ENCODE data around the gene CAND2. TPM values are rescaled to one million over a fixed set of nuclear protein-coding genes. Genes with fewer than 3 reads are reported as not detected.

The CAND2 gene
- total RNA-seq, 1 donor from 2014 or later: 15.5 TPM

DNA sequence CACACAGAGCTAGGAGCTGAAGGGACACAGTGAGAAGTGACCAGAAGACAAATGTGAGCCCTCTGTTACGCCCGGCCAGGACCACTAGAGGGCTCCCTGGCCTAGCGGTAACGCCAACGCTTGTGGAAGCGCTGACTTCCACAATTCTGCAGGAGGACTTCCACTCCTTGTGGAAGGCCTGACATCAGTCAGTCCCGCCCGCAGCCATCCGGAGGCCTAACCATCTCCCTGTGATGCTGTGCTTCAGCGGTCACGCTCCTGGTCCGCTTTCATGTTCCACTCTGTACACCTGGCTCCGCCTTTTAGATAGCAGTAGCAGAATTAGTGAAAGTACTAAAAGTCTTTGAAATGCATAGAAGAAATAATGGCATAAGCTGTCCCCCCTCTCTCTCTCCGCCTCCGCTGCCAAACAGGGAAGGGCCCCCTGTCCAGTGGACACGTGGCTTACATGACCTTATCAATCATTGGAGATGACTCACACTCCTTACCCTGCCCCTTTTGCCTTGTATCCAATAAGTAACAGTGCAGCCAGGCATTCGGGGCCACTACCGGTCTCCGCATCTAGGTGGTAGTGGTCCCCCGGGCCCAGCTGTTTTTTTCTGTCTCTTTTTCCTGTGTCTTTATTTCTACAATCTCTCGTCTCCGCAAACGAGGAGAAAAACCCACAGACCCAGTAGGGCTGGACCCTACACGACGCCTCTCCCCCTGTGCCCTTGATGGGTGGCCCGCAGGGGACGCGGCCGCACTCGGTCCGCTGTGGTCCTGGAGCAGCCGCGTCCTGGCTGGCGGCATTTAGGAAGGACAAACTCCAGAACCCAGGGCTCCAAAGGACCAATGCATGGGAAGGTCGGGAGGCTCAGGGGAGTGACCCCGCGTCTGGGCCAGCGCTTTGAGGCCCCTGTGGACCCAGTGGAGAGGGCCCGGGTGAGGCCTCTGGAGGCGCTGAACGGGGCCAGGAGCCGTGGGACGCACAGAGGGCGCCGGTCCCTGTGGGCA is 71.9 kb downstream of the CAND2 start:
- peak overlapping the region; percentile 73 for H3K27ac Mint-ChIP-seq (ENCODE audit: unreplicated experiment)
- H3K4me1 Mint-ChIP-seq: peaks cover 13% of the 10 kb centered on the region
- no peaks in the 10 kb centered on the region for H3K9me3 Mint-ChIP-seq
- H3K27me3 Mint-ChIP-seq (ENCODE audit: low read depth): peaks cover 9% of the 10 kb centered on the region
- DNase-seq (ENCODE audit: low read depth, low spot score): peak; percentile 84
- H3K4me3 Mint-ChIP-seq: peak overlapping the region; percentile 80
- H3K36me3 Mint-ChIP-seq (ENCODE audit: low read depth): peaks cover 2% of the 10 kb centered on the region
- TF ChIP-seq CTCF (conservative IDR thresholded peaks at IDR 0.05): peak; percentile 93

- Mint-ChIP-seq H3K27me3 (ENCODE audit: low read depth) (peaks cover 9% of the 10 kb centered on the region), H3K27ac (ENCODE audit: unreplicated experiment) (no peak overlapping the region), H3K4me3 (no peak overlapping the region), H3K36me3 (ENCODE audit: low read depth) (peaks cover 2% of the 10 kb centered on the region), H3K9me3 (no peaks in the 10 kb centered on the region), H3K4me1 (peaks cover 13% of the 10 kb centered on the region)
- peak; percentile 76 for DNase-seq (ENCODE audit: low read depth, low spot score)
- no peak for TF ChIP-seq CTCF (conservative IDR thresholded peaks at IDR 0.05)
Measured at GRCh38 chr3:12869035-12869621, 72.6 kb downstream of the CAND2 start.

- no peaks in the 10 kb centered on the region for H3K9me3 Mint-ChIP-seq
- H3K4me3 Mint-ChIP-seq: no peak overlapping the region
- H3K36me3 Mint-ChIP-seq (ENCODE audit: low read depth): no peaks in the 10 kb centered on the region
- H3K4me1 Mint-ChIP-seq: peaks cover 22% of the 10 kb centered on the region
- no peak for TF ChIP-seq CTCF (conservative IDR thresholded peaks at IDR 0.05)
- peaks cover 7% of the 10 kb centered on the region for H3K27me3 Mint-ChIP-seq (ENCODE audit: low read depth)
- DNase-seq (ENCODE audit: low read depth, low spot score): no peak
- H3K27ac Mint-ChIP-seq (ENCODE audit: unreplicated experiment): no peak overlapping the region
Measured at GRCh38 chr3:12870942-12871341, 74.5 kb downstream of the CAND2 start.

DNA sequence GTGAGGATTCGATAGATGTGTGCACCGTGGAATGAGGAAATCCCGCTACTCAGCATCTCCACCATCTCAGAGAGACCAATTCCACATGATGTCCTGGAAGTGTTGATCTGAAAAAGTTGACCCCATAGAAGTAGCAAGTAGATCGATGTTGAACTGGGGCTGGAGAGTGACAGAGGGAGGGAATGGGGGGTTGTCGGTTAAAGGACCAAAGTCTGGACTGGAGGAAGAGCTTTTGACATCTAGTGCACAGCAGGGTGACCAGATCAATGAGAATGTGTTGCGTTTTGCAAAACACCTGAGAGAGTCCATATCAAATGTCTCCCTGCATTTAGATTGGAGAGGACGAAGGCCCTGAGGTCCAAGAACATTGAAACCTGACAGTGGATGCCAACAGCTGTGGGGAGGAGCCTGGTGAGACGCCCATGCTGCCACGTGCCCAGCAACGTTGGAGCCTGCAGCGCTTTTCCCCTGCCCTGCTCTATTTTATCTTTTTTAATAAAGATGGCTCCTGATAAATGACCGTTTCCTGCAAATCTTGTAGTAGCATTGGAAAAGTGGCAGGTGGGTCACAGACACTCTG is 75.0 kb downstream of the CAND2 start:
- Mint-ChIP-seq H3K36me3 (ENCODE audit: low read depth) (no peaks in the 10 kb centered on the region), H3K4me1 (peaks cover 22% of the 10 kb centered on the region), H3K27me3 (ENCODE audit: low read depth) (peaks cover 7% of the 10 kb centered on the region), H3K27ac (ENCODE audit: unreplicated experiment) (no peak overlapping the region), H3K9me3 (no peaks in the 10 kb centered on the region), H3K4me3 (no peak overlapping the region)
- DNase-seq (ENCODE audit: low read depth, low spot score): no peak
- no peak for TF ChIP-seq CTCF (conservative IDR thresholded peaks at IDR 0.05)

- Mint-ChIP-seq H3K4me3 (no peak overlapping the region), H3K4me1 (peaks cover 26% of the 10 kb centered on the region), H3K36me3 (ENCODE audit: low read depth) (no peaks in the 10 kb centered on the region), H3K27ac (ENCODE audit: unreplicated experiment) (no peak overlapping the region), H3K9me3 (no peaks in the 10 kb centered on the region), H3K27me3 (ENCODE audit: low read depth) (peaks cover 4% of the 10 kb centered on the region)
- peak; percentile 52 for TF ChIP-seq CTCF (conservative IDR thresholded peaks at IDR 0.05)
- peak; percentile 72 for DNase-seq (ENCODE audit: low read depth, low spot score)
Measured at GRCh38 chr3:12875857-12876836, 79.7 kb downstream of the CAND2 start.

All from neural crest cell (in vitro differentiated cells).